Activated naive CD4-positive, alpha-beta T cell treated with anti-CD3 and anti-CD28 coated beads, Interleukin-2, amount 50 U/mL, for 24 hours (primary cell): Measurements from ENCODE around the gene PML.
"Not testable (repeated sequence)": the region's sequence is repeated elsewhere in the genome, so short reads cannot be mapped to it uniquely, and the experiment has no call there.

Source experiments
- H3K27ac Mint-ChIP-seq: one replicate; pipeline ENCODE4 v1.8.0; 2021; ENCODE audit warnings: mild to moderate bottlenecking, mixed read lengths
- H3K27me3 Mint-ChIP-seq: one replicate; pipeline ENCODE4 v1.8.0; 2021; ENCODE audit warnings: mixed read lengths
- H3K36me3 Mint-ChIP-seq: one replicate; pipeline ENCODE4 v1.8.0; 2021; ENCODE audit warnings: mixed read lengths
- H3K4me1 Mint-ChIP-seq: one replicate; pipeline ENCODE4 v1.8.0; 2021; ENCODE audit warnings: mixed read lengths
- H3K4me3 Mint-ChIP-seq: one replicate; pipeline ENCODE4 v1.8.0; 2021; ENCODE audit warnings: mild to moderate bottlenecking, mixed read lengths
- H3K9me3 Mint-ChIP-seq: one replicate; pipeline ENCODE4 v1.8.0; 2021; ENCODE audit warnings: mixed read lengths

The PML gene

DNA sequence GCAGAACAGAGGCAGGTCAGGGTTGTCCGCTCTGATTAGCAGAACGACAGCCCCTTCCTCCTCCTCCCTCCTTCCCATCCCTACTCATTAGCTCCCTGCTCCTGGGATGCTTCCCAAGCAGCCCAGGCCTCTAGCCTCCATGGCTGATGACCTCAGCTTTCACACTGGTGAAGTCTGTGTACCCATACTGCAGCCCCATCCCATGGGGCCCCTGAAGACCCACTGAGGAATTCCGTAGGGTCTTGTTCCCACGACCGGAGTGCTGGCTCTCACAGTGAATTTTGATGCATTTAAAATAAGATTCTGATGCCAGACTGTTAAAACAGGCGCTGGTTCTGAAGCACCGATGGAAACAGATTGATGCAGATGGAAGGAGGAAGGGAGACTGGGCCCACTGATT is 51.8 kb downstream of the PML start:
- Mint-ChIP-seq H3K36me3 (no peaks in the 10 kb centered on the region), H3K27ac (no peak overlapping the region), H3K4me1 (peaks cover 14% of the 10 kb centered on the region), H3K27me3 (no peaks in the 10 kb centered on the region), H3K9me3 (no peaks in the 10 kb centered on the region), H3K4me3 (no peak overlapping the region)

DNA sequence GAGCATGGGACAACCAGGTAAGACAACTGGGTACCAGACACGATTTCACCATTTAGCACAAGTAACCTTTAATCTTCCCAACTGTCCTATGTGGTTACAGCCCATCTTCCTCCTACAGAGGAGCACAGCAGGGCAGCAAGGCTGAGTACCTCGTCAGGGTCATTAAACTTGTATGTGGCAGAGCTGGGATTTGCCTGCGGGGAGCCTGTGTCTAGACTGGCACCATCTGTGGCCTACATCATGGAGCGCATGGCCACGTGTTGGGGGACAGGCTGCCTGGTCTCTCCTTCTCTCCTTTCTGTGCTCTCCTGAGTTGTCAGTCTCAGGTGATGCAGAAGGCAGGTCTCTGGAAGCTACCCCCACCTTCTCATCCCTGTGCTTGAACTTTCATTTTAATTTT is 55.6 kb downstream of the PML start:
- Mint-ChIP-seq H3K27me3 (no peaks in the 10 kb centered on the region), H3K36me3 (no peaks in the 10 kb centered on the region), H3K4me3 (no peak overlapping the region), H3K9me3 (no peaks in the 10 kb centered on the region), H3K4me1 (peaks cover 28% of the 10 kb centered on the region), H3K27ac (no peak overlapping the region)

DNA sequence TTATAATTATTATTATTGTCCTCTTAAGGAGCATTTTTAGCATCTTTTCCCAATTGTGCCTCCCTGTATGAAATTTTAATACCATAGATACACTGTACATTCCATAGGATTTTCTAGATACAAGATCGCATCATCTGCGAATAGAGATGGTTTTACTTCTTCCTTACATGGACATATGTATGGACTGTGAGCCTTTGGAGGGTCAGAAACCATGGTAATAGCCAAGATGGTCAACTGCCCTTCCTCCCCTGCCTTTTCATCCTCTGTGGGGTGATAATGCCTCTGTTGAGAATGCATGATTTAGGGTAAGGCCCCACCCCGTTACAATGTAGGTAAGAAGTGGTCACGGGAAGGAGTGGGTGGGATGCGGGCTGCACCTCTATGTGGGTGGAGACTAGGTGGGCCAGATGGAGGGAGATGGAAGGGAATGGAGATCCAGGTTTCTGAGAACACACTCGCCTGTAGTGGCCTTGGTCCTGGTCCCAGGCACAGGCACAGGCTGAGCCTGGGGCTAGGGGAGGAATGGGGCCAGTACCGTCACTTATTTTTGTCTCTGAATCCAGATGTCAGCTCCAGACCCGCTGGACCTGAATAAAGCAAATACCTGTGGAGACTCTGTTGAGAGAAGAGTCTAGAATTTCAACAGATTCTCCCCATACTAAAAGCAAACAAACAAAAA is 56.2 kb downstream of the PML start:
- Mint-ChIP-seq H3K4me3 (no peak overlapping the region), H3K9me3 (no peaks in the 10 kb centered on the region), H3K36me3 (no peaks in the 10 kb centered on the region), H3K4me1 (peaks cover 29% of the 10 kb centered on the region), H3K27ac (no peak overlapping the region), H3K27me3 (no peaks in the 10 kb centered on the region)

DNA sequence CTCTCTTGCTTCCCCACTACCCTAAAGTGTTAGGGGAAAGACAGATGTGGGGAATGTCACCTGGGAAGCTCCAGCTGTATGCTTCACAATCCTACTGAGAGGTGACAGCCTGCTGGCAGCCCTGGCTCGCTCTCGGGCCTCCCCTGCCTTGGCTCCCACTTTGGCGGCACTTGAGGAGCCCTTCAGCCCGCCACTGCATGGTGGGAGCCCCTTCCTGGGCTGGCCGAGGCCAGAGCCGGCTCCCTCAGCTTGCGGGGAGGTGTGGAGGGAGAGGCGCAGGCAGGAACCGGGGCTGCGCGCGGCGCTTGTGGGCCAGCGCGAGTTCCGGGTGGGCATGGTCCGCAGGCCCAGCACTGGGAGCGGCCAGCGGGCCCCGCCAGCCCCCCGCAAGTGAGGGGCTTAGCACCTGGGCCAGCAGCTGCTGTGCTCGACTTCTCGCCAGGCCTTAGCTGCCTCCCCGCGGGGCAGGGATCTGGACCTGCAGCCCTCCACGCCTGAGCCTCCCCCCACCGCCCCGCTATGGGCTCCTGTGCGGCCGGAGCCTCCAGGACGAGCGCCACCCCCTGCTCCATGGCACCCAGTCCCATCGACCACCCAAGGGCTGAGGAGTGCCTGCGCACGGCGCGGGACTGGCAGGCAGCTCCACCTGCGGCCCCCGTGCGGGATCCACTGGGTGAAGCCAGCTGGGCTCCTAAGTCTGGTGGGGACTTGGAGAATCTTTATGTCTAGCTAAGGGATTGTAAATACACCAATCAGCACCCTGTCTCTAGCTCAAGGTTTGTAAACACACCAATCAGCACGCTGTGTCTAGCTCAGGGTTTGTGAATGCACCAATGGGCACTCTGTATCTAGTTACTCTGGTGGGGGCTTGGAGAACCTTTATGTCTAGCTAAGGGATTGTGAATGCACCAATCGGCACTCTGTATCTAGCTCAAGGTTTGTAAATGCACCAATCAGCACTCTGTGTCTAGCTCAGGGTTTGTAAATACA is 58.0 kb downstream of the PML start:
- not testable (repeated sequence) for H3K27ac Mint-ChIP-seq, H3K9me3 Mint-ChIP-seq, H3K27me3 Mint-ChIP-seq, H3K36me3 Mint-ChIP-seq, H3K4me3 Mint-ChIP-seq
- peaks cover 28% of the 10 kb centered on the region for H3K4me1 Mint-ChIP-seq

DNA sequence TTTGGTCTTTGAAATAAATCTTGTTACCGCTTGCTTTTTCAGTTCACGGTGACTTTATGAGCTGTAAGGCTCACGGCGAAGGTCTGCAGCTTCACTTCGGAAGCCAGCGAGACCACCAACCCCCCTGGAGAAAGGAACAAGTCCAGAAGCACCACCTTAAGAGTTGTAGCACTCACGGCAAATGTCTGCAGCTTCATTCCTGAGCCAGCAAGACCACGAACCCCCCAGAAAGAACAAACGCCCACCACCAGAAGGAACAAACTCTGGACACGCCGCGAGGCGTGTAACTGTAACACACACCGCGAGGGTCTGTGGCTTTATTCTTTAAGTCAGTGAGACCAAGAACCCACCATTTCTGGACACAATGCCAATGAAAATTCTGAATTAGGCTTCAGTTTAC is 59.0 kb downstream of the PML start:
- Mint-ChIP-seq H3K36me3 (peaks cover 2% of the 10 kb centered on the region), H3K27me3 (no peaks in the 10 kb centered on the region), H3K4me1 (peaks cover 18% of the 10 kb centered on the region), H3K9me3 (no peaks in the 10 kb centered on the region), H3K27ac (no peak overlapping the region), H3K4me3 (no peak overlapping the region)

DNA sequence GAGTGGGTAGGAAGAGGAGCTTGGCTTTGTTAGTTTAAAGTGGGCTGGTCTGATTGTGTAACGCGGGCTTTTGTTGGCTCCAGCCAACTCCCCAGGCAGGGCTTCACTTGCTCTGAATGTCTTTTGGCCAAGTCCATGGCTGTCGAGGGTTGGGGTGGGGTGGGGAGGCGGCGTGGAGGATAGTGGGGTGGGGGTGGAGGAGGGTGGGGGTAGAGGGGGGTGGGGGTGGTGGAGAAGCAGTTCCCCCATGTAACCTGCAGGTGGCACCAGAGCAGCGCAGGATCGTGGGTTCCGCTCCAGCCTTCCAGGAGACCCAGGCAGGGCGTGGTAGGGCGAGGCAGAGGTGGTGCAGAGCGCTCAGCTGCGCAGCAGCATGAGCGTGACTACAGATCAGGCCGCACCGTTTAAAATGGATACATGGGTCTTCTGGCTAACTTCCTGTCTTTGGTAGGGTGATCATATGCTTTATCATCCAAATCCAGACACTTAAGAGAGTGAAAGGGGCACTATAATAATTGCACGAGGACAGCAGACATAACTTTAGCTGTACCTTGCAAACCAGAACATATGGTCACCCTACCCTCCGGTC is 59.5 kb downstream of the PML start:
- H3K36me3 Mint-ChIP-seq, result peaks cover 2% of the 10 kb centered on the region
- H3K27me3 Mint-ChIP-seq, result no peaks in the 10 kb centered on the region
- no peaks in the 10 kb centered on the region for H3K9me3 Mint-ChIP-seq
- H3K27ac Mint-ChIP-seq, result no peak overlapping the region
- H3K4me3 Mint-ChIP-seq, result no peak overlapping the region
- peaks cover 15% of the 10 kb centered on the region for H3K4me1 Mint-ChIP-seq

DNA sequence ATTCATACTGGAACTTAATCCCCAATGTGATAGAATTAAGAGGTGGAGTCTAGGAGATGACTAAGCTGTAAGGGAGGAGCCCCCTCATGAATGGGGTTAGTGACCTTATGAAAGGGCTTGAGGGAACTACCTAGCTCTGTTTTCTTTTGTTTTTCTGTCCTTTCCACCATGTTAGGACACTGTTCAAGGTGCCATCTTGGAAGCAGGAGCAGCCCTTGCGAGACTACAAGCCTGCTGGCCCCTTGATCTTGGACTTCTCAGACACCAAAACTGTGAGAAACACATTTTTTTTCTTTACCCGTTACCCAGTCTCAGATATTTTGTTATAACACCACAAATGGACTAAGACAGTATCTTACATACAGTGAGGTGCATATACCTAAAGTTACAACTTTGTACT is 61.3 kb downstream of the PML start:
- Mint-ChIP-seq H3K27me3 (no peaks in the 10 kb centered on the region), H3K4me3 (no peak overlapping the region), H3K27ac (no peak overlapping the region), H3K4me1 (peaks cover 30% of the 10 kb centered on the region), H3K9me3 (no peaks in the 10 kb centered on the region), H3K36me3 (peaks cover 3% of the 10 kb centered on the region)

DNA sequence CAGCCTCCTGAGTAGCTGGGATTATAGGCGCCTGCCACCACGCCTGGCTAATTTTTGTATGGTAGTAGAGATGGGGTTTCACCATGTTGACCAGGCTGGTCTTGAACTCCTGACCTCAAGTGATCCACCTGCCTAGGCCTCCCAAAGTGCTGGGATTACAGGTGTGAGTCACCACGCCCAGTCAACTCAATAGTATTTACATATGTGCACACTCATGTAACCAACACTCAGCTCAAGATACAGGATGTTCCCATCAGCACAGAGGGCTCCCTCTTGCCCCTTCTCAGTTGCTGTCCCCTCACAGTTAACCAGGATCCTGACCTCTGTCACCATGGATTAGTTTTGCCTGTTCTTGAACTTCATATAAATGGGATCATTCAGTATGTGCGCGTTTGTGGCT is 61.8 kb downstream of the PML start:
- not testable (repeated sequence) for H3K9me3 Mint-ChIP-seq, H3K27me3 Mint-ChIP-seq, H3K27ac Mint-ChIP-seq, H3K36me3 Mint-ChIP-seq, H3K4me3 Mint-ChIP-seq
- H3K4me1 Mint-ChIP-seq, result peaks cover 30% of the 10 kb centered on the region

DNA sequence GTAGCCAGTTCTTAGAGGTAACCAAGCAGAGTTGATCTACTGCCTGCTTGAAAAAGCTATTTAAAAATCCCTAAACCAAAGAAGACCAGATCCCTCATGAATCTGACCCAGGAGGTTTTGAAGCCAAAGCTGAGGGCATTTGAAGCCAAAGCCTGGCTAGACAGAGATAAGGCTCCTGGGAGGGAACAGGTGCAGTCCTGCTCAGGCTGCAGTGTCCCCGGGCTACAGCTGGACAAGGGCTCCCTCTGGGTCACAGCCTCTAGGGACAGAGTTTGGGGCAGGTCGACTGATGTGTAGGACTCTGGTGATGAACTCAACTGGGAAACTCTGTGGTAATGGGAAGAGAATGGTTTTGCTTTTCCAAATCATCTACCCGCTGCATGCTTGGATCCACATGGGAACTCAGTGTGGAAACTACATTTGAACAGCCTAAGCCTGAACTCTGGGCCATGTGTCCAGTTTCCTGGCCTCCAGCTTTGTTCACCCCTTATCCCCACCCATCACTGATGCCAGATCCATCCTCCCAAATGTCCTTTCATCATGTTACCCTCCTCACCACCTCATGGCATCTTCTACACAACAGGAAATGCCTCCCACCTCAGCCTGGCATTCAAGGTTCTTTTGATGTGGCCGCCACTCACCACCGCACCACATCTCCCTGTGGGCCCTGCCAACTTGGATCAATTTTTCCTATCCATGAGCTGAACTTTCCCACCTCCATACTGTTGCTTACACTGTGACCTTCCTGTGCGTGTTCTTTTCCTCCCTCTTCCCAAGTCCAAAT is 64.7 kb downstream of the PML start:
- not testable (repeated sequence) for H3K4me3 Mint-ChIP-seq, H3K27me3 Mint-ChIP-seq, H3K36me3 Mint-ChIP-seq, H3K9me3 Mint-ChIP-seq, H3K27ac Mint-ChIP-seq
- peaks cover 23% of the 10 kb centered on the region for H3K4me1 Mint-ChIP-seq

DNA sequence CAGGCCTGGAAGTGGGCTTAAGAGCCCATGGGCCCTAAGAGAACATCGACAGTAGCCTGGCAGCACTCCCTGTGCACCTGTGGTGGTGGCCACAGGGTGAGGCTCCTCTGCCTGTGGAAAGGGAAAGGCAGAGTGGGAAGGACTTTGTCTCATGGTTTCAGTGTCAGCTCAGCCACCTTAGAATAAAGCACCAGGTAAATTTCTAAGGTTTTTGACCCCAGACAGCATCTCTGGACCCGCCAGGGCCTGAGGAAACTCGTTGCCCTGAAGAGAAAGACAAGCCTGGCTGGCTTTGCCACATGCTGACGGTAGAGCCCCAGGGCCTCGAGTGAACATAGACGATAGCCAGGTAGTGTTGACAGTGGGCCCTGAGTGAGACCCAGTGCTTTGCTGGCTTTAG is 65.7 kb downstream of the PML start:
- peaks cover 15% of the 10 kb centered on the region for H3K4me1 Mint-ChIP-seq
- H3K9me3 Mint-ChIP-seq, result no peaks in the 10 kb centered on the region
- no peak overlapping the region for H3K27ac Mint-ChIP-seq
- H3K36me3 Mint-ChIP-seq, result peaks cover 3% of the 10 kb centered on the region
- no peaks in the 10 kb centered on the region for H3K27me3 Mint-ChIP-seq
- H3K4me3 Mint-ChIP-seq, result no peak overlapping the region

DNA sequence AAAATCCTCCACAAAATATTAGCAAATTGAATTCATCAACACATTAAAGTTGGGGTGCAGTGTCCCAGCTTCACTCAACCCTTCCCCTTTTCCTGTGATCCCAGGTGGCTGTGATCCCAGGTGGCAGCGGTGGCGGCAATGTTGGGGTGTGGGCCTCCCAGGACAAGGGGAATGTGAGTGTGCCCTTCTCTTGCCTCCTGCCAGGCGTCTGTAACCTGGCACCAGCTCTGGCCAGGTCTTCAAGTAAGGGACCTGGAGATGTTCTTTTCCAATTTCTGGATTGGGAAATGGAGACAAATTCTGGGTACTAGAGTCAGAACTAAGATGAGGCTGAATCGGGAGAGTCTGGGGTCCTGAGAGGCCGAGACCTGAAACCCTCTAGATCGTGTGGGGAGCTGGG is 67.7 kb downstream of the PML start:
- H3K36me3 Mint-ChIP-seq, result peaks cover 3% of the 10 kb centered on the region
- no peaks in the 10 kb centered on the region for H3K9me3 Mint-ChIP-seq
- H3K4me1 Mint-ChIP-seq, result peaks cover 15% of the 10 kb centered on the region
- H3K4me3 Mint-ChIP-seq, result no peak overlapping the region
- no peaks in the 10 kb centered on the region for H3K27me3 Mint-ChIP-seq
- no peak overlapping the region for H3K27ac Mint-ChIP-seq

DNA sequence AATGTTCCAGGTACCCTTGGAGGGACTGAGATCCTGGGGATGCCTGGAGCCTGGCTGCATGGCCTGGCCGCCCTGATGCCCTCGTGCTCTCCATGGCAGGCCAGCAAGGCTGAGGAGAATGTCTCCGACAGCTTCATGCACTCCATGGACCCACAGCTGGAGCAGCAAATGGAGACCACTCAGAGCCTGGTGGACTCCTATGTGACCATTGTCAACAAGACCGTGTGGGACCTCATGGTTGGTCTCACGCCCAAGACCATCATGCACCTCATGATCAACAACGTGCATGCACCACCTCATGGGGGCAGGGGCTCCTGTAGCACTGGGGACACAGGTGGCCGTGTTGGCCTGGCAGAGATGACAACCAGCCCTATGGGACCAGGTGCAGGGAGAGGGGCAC is 68.2 kb downstream of the PML start:
- Mint-ChIP-seq H3K27ac (no peak overlapping the region), H3K9me3 (no peaks in the 10 kb centered on the region), H3K4me1 (peaks cover 15% of the 10 kb centered on the region), H3K27me3 (no peaks in the 10 kb centered on the region), H3K36me3 (peaks cover 3% of the 10 kb centered on the region), H3K4me3 (no peak overlapping the region)

DNA sequence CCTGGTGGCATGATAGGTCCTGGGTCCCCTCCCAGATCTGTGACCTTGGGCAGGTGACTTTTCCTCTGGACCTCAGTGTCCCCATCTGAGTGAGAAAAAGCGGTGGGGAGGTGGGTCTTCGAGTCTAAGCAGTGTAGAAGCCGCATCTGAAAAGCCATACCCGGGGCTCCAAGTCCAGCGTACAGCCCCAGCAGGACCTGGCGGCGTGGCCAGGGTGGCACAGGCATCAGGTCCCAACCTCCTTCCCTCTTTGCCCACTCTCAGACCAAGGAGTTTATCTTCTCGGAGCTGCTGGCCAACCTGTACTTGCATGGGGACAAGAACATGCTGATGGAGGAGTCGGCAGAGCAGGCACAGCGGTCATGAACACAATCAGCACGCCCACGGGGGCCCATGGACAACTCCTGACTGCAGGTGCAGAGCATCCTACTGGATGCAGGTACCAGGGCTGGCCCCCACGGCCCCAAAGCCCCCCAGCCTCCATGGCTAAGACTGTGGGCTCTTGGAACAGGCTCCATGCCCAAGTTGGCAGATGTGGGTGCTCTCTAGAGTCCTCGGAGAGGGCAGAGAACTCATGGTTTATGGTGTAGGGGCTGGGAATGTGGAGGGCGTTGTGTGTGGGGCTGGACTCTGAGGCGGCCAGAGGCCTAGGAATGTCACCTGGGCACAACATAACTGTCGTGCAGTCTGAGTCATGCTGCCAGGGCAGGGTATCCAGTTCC is 69.1 kb downstream of the PML start:
- H3K4me3 Mint-ChIP-seq, H3K9me3 Mint-ChIP-seq, H3K27me3 Mint-ChIP-seq, H3K36me3 Mint-ChIP-seq, H3K27ac Mint-ChIP-seq: not testable (repeated sequence)
- peaks cover 15% of the 10 kb centered on the region for H3K4me1 Mint-ChIP-seq

DNA sequence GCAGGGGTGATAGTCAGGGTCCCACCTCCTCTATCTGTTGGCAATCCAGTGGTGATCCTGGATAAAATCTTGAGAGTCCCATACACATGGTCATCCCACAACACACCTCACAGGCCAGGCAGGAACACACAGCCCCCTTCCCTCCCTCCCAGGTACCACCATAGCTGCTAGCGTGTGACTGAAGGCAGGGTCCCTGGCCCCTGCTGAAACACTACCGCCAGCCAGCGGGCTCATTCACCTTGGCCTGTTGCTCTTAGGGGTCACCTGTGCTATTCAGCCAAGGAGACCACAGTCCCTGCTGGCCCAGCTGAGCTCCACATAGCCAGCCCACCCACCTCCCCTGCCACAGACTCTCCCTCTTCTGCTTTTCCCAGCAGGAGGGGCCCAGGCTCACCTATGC is 69.7 kb downstream of the PML start:
- H3K4me3 Mint-ChIP-seq, H3K27me3 Mint-ChIP-seq, H3K27ac Mint-ChIP-seq, H3K36me3 Mint-ChIP-seq, H3K9me3 Mint-ChIP-seq: not testable (repeated sequence)
- H3K4me1 Mint-ChIP-seq, result peaks cover 15% of the 10 kb centered on the region

DNA sequence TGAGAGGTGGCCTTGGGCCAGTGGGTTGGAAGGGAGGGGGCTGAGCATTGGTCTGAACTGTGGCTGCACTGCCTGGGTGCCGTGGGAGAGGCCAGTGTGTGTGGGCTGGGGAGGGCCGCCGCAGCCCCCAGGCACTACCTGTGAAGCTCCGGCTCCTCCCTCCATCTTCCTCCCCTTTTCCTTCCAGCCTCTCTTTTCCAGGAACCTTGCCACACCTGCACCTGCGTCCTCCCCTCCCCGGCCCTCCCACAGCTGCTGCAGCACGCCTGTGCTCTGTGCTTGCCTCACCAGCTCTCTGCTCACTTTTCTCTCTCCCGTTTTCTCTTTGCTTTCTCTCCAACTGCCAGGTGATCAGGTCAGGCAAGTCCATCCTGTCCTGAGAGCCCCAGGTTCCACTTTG is 70.3 kb downstream of the PML start:
- H3K9me3 Mint-ChIP-seq, H3K36me3 Mint-ChIP-seq, H3K27me3 Mint-ChIP-seq, H3K27ac Mint-ChIP-seq, H3K4me3 Mint-ChIP-seq, H3K4me1 Mint-ChIP-seq: not testable (repeated sequence)
